SU-DHL-6 (cell line): ENCODE data around the gene LDB3.

Source experiments
- EZH2phosphoT487 ChIP-seq: fragments of 200-600 bp; sonication (generic), shearing (Covaris generic); conservative IDR thresholded peaks from 2 replicates; pipeline ENCODE4 v1.6.1; 2018; ENCODE audit warnings: mild to moderate bottlenecking, antibody characterized with exemption, low read length, moderate library complexity, mixed read lengths
- TF ChIP-seq, protein P1 (sequence below): fragments of 200-600 bp; sonication (generic); IDR thresholded peaks from one replicate; pipeline ENCODE4 v1.5.1; 2017; ENCODE audit warnings: antibody characterized with exemption, mild to moderate bottlenecking, low read length, moderate library complexity; ENCODE audit not compliant: insufficient read depth, poor library complexity, severe bottlenecking

GRCh38 chr10:86709396-86710185, 41.3 kb downstream of the LDB3 start:
- TF ChIP-seq, protein P1, sequence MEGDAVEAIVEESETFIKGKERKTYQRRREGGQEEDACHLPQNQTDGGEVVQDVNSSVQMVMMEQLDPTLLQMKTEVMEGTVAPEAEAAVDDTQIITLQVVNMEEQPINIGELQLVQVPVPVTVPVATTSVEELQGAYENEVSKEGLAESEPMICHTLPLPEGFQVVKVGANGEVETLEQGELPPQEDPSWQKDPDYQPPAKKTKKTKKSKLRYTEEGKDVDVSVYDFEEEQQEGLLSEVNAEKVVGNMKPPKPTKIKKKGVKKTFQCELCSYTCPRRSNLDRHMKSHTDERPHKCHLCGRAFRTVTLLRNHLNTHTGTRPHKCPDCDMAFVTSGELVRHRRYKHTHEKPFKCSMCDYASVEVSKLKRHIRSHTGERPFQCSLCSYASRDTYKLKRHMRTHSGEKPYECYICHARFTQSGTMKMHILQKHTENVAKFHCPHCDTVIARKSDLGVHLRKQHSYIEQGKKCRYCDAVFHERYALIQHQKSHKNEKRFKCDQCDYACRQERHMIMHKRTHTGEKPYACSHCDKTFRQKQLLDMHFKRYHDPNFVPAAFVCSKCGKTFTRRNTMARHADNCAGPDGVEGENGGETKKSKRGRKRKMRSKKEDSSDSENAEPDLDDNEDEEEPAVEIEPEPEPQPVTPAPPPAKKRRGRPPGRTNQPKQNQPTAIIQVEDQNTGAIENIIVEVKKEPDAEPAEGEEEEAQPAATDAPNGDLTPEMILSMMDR: no peak
- TF ChIP-seq EZH2phosphoT487: no peak
